Activated CD4-positive, alpha-beta T cell treated with anti-CD3 and anti-CD28 coated beads, Interleukin-10, Interleukin-2, amounts not matched to agents 100 ng/mL and 50 ng/mL, durations not matched to agents 16 hours and 8 hours (primary cell): Measurements from ENCODE around the gene ITGA8.

Source experiments
- DNase-seq: peaks from one replicate; pipeline ENCODE4 v3.0.0-alpha.2; 2020

The ITGA8 gene

DNA sequence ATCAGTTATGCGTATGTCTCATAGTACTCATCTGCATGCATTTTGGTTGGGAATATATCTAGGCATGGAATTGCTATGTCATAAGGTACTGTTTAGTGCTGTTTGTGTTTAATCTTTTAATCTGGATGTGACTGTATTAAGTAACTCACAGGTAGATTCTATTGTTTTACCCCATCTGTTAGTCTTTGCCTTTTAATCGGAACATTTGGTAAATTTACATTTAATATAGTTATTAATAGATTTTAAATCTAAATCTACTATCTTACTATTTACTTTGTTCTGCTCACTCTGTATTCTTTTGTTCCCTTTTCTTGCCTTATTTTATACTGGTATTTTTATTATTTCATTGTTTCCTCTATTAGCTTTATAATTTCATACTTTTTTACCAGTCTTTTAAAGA is 10.6 kb upstream of the ITGA8 start:
- DNase-seq = no peak

DNA sequence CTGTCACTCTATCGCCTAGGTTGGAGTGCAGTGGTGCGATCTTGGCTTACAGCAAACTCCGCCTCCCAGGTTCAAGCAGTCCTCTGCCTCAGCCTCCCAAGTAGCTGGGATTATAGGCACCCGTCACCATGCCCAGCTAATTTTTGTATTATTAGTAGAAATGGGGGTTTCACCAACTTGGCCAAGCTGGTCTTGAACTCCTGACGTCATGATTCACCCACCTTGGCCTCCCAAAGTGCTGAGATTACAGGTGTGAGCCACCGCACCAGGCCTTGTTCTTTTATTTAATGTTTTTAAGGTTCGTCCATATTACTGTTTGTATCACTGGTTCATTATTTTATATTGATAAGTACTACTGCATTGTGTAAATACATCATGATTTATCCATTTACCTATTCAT is 10.2 kb upstream of the ITGA8 start:
- DNase-seq = no peak

DNA sequence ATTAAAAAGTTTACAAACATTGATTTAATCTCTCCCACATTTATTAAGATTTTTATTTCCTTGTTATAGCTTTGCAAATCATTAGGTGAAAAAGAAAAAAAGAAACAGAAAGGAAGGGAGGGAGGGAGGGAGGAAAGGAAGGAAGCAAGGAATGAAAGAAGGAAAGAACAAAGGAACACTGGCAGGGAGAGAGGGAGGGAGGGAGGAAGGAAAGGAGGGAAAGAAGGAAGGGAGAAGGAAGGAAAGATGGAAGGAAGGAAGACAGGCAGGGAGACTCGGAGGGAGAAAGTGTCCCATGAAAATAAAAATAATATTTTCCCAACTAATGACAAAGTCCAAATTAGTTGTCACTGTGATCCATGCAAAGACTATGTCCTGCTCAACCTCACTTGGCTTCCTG is 6.3 kb upstream of the ITGA8 start:
- DNase-seq = no peak

DNA sequence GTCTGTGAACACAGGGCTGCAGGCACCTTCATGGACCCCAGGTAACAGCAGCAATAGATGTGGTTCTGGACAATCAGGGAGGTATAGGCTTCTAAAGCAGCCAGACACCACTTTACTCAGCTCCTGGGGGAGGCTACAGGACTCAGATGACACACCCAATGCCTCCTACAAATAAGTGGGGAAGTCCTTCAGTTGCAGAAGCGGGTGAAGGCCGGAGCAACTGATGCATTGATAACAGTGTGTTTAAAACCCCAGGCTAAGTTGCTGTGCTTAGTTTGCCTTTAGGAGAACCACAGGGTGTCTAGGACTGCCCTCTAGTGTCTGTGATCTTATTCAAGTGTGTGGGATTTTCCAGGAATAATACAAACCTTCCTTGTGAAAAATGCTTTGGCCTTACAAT is 5.9 kb upstream of the ITGA8 start:
- DNase-seq = no peak

DNA sequence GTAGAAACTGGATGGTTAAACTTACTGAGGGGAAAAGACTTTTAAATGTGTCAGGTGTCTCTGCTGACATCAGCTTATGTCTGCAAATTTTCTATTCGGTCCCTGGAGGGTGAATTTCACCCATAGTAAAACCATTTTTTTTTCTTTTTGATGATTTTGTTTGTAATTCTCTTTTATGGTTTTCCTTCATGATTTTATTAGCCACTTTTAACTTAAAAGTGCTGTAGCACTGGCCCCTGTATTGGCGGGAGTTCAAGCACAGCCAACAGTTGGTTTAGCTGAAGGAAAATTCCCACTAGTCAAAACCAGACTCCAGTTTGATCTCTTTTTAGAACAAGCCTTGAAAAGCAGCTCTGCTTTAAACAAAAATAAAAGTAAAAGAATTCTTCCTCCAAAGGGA is 5.0 kb upstream of the ITGA8 start:
- DNase-seq = no peak

DNA sequence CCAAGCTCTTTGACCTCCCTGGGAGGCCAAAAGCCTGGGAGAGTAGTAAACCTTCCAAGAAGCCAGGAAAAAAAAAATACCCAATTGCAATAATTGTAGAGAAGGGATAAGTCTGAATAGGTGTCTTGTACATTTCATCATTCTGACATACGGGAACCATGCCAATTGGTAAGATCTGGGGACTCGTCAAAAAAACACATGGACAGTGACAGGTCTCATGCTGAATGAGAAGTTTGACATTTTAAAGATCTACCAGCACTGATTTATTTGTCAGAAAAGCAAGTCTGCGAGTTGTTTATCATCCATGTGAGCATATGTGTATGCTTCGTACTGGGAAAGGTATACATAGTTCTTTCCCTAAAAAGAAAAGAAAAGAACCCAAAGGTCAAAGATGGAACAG is 4.1 kb upstream of the ITGA8 start:
- no peak for DNase-seq

DNA sequence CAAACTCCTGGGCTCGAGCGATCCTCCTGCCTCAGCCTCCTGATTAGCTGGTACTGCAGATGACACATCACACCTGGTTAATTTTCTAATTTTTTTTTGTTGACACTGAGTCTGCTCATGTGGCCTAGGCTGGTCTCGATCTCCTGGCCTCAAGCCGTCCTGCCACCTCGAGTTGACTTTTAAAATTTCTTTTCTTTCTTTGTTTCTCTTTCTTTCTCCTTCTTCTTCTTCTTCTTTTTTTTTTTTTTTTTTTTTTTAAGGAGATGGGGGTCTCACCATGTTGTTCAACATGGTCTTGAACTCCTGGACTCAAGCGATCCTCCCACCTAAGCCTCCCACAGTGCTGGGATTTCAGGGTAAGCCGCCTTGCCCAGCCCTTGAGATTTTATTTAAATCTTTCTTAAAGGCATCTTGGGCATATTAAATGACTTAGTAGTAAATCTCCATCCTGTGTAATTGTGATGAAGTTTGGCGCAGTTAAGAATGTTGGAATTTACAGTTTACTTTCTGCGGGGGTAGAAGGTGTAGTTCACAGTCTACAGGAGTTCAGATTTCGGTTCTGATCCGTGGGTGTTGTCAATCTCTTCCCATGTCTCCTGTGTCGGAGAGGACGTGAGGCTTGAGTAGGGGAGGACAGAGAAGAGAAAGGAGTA is 1.0 kb upstream of the ITGA8 start:
- no peak for DNase-seq

DNA sequence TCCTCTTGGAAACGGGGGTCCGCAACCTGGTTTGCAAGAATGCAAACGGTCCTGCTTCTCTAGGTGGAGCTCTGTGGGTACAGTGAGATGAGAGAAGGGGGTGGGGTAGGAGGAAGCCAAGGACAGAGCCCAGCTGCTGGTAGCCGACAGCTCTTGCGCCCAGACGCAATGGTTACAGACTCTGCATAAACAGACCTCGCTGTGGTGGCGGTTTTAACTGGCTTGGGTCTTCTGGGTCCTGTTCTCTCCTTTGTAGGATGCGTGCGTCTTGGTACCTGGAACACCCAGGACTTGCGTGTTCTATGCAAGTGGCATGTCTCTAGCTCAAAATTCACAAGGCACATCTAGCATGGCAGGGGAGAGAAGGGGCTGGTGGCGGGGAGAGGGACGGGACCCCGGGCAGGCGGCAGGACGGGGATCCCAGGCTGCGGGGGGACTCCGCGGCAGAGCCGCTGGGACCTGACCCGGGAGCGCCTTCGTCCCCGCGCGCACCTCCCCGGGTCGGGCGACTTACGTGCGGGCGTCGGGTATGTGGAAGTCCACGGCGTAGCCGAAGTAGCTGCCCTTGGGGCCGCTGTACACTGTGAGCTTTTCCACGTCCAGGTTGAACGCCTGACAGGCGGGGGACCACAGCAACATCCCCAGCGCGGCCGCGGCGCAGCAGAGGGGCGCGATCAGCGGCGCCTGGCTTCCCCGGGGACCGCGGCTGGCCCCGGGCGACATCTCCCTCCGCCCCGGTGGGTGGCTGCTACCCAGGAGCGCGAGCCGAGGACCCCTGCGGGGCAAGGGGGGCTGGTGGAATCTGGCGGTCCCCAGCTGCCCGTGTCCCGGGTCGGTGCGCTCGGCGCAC is 448 bp downstream of the ITGA8 start:
- no peak for DNase-seq

DNA sequence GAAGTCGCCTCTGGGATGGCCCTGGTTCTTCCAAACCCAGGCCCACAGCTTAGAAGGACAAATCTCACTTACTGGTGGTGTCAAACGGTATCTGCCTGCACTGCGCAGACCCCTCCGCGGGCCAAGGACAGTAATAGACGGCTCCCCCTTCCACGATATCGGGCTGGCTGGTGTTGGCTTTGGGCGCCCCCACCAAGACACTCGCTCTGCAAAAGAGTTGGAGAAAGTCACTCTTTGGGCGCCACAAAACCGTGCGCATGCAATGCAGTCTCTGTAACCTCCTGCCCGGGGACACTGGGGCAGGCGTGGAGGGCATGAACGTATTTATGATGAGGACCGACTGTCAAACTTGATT is 1.1 kb downstream of the ITGA8 start:
- no peak for DNase-seq

DNA sequence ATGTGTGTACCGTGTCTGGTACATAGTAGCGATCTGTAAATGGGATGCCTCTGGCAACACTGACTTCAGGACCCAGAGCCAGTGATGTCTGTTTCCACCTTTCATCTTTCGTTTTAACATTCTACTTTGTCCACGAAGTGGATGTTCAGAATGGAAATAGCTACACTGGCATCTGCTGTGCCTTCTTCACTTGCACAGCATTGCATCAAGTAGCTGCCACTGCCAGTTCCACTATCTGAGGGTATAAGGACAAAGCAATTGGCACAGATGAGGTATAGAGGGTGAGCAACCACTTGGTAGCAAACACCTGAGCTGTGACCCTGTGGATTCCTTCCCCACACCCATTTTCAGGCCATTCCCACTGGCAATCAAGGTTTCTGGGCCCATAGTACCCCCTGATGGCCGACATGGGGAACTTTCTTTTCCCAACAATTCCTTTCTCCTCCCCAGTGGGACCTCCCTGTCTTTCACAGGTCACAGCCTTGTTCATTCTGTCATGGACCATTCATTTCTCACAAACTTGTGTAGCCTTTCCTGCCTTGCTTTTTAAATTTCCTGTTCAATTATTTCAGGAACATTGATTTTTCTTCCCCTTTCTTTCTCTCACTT is 4.0 kb downstream of the ITGA8 start:
- no peak for DNase-seq

DNA sequence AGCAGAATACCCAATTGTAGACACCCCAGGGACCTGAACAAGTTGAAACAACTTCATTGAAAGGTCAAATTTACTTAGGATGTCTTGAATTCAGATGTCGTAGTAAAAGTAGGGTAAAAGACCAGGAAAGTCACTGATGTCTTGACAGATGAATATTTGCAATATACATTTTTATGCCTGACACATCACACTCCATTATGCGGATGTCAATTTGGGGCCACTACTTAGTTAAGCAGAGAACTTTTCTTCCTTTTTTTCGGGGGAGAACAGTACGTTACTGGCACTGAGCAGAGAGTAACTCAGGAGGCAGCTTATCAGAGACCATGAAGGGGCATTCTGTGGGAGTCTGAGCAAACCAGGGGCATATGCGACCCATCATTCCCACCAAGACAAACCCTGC is 4.9 kb downstream of the ITGA8 start:
- DNase-seq = no peak

DNA sequence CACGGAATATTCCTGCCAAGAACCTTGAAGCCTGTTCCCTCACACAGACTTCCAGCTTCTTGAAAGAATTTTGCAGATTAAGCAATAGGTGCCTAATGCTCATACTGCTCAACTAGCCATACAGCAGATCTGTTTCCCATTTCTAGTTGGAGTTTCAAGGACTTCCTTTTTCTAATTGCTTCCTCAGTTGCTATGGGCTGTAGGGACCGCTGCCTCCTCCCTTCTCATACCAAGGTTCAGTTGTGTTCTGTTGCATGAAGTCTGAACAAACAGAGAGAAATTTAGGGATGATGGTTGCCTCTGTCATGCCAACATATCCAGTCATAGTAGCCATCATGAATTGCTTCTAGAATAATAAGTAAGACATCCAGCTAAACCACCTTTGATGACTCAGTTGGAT is 6.8 kb downstream of the ITGA8 start:
- no peak for DNase-seq

DNA sequence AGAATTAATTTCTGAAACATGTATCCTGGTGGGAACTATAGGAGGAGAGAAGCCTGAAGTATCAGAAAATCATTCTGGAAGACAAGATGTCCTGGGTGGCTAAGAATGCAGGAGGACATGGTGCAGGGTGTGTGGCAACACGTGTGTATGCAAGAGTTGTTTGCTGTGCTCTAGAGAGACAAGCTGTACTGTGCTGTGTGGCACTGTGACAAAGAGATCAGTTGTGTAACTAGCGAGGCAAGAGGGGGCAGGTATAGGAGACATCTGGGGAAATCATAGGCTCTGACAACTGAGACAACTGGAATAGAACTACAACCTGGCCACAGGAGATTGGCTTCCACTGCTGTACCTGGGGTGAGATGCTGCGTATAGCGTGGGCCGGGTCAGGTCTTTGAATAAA is 9.3 kb downstream of the ITGA8 start:
- DNase-seq = no peak

DNA sequence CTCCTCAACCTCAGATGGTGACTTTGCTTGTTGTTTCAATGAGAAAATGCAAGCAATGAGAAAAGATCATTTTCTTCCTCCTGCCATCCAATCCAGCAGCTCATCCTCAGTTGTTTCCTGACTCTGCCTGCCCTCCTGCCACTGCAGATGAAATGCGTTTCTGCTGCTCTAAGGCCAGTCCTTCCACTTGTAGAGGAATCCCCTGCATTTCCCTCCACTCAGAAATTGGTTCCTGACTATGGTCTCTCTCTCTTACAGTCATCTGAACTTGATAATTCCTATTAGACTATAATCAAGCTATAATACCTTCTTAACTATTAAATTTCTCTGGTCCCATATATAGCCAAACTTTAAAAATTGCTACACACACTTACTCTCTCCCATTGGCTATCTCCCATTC is 14.4 kb downstream of the ITGA8 start:
- DNase-seq = no peak

DNA sequence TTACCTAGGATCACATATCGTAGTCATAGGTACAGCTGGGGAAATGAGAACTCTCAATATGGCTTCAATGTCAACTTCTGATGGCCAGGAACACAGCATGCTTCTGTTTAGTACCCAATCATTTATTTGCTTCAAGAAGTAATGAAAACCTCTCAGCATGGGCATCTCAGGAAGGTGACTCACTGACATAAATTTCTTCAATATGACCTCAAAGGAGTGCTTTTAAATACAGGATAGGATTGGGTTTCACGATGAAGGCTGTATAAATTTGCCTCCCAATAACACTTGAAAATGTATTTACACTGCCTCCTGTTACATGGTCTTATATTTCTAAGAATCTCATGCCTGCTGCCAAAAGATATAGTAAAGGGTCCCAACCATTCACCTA is 15.1 kb downstream of the ITGA8 start:
- DNase-seq = no peak

DNA sequence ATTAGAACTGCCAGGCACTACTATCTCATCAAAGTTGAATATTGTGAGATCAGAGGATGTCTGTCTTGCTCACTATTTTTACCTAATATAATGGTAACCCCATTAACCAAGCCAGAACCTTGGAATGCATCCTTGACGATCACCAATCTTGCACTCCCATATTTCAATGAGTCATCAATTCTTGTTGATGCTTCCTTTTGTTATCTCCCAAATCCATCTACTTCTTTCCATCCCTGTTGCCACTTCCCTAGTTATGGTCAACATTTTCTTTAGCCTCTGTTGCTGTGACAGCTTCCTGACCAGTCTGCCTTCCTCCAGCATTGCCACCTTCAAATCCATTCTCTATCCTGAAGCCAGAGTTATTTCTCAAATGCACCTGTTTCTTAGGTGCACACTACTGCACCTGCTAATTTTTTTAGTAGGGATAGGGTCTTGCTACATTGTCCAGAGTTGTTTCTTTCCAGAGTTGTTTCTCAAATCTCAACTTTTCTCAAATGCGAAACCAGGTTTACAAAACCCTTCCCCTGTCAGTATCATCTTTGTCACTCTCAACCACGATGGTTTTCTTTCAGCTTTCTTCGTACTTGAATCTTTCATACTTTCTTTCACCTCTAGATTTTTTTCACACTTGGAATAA is 15.7 kb downstream of the ITGA8 start:
- DNase-seq = no peak

DNA sequence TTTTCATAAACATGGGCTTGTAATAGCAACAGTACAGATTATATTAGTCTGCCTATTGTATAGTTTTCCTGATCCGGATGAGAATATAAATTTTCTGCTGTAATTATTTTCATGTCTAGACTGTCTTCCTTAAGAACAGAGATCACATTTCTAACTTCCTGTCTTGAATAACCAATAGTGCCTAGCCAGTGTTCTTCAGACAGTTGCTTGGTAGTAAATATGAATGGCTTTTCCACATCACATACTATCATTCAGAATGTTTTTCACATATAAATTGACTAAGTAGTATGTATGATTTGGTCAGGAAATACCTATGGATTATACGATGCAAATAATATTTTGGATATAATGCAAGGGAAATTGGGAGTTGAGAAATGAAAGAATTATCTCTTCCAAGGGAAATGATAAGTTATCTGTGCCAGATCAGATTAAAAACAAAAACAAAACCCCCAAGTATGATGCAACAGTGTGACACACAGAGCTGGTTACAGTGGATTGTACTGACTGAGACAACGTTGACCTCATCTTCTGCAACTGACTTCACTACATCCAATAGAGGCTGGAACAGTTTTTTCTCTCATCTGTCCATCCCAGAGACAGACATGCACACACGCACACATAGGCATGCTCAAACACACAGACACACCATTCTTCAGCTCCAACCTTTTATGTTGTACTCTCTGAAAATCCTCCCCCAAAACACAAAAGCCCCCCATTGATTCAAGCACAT is 16.4 kb downstream of the ITGA8 start:
- no peak for DNase-seq

DNA sequence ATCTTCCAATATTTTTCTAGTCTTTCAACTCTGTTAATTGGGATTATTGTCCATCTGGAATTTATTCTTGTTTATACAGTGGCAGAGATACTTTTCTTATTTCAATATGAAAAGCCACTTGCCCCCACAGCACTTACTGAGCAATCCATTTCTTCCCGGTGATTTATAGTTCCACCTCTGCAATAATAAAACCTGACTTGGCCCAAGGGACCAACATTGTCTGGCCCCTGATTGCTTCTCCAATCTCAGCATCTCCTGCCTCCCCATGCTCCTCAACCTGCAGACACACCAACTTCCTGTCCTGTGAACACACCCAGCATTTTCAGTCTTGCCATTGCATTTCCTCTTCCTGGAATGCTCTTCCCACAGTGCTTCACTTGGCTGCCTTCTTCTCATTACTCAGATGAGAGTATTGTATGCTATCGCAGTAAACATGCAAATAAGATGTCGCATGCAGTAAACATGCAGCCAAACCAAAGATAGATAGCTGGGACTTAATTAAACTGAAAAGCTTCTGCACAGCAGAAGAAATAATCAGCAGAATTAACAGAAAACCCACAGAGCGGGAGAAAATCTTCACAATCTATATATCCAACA is 19.5 kb downstream of the ITGA8 start:
- no peak for DNase-seq

DNA sequence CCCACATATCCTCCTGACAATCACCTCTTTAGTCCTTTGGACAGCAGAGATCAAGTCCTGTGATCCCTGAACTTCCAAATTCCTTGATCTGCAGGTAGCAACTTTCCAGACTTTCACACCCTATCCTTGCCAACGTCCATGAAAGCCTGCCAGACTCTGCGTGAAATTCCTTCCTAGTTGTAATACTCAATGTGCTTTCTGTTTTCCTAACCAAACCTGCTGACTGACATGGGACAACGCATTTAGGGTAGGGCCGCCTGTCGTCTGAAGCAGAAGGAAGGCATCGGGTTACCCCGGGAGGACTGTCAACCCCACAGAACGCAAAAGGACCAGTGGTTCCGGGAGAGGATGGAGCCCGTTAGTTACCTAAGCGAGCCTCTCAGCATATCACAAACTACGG is 23.9 kb downstream of the ITGA8 start:
- DNase-seq = no peak

DNA sequence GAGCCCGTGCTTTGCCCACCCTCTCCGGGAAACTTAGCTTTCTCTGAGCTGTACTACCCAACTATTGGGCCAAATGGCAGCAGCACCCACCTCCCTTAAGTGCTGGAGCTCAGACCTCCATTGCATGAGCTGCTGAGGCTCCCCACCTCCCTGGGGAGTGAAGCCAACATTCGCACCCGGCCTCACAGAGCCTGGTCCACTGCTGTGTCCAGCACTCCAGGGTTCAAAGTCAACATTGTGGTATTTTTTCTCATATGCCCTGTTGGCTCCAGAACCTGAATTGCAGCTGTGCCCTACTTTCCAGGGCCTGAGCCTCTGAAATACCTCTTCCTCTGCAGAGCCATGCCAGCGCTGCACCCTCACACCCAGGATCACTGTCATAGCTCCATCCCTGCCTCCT is 29.7 kb downstream of the ITGA8 start:
- DNase-seq = no peak

DNA sequence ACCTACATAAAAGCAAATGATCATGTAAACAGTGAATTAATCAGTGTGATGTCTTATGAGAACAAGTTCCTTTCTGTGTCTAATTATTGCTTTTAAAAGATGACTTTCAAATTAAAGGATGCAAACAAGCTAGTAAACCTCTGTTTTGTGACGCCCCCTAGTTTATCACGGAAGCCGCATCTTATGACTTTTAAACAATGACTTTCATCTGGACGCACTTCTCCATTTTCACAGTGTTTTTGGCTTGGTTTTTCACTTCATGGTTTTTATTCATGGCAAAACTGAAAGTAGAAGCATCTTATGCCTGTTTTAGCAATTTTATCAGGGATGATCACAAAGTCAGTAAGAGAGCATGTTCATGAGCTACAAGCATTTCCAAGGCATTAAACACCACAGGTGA is 35.0 kb downstream of the ITGA8 start:
- no peak for DNase-seq

DNA sequence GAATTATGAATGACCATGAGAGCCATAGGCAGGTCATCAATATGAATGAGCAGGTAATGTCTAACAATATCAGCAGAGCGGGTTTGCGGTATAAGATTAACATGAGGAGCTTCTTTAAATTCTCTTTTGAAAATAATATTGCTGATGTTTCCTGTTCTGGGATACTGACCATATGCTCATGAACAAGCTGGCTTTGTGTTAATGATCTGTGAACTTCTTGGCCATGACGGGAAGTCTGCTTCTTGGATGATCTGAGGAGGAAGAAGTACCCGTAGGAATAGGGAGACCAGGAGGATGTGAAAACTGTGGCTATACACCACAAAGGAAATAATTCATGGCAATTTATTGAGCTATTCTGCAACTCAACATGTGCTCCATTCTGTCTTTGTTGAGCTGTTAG is 38.6 kb downstream of the ITGA8 start:
- DNase-seq = no peak

DNA sequence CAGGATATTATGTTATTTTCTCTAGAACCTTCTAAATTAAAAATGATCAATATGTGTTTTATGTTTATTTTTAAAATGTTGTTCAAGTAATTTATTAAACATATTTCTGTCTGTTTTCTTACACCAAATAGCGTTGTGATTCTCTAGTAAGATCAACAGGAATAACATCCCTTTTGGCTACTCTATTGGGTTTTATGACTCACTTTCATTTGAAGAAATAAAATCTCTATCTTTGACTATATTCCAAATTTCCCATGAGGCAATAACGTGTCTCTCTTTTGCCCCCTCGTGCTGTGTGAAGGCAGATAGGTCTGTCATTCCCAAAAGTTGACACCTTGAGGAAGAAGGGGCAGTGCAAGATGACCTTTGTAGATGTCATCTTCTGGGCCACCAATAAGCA is 40.9 kb downstream of the ITGA8 start:
- no peak for DNase-seq
